Skeletal muscle tissue (tissue), 4 donors: Measurements from ENCODE around the gene DIAPH2. TPM values are rescaled to one million over a fixed set of nuclear protein-coding genes. Genes with fewer than 3 reads are reported as not detected.

Source experiments
- H3K27ac ChIP-seq: one replicate; pipeline ENCODE4 v1.7.0; 2013; ENCODE audit warnings: mild to moderate bottlenecking, low read depth, low read length, inconsistent platforms
- H3K27me3 ChIP-seq, 3 donors: one replicate each; pipeline ENCODE4 v1.7.0; 2013; ENCODE audit warnings: low read length in 3 of 3; ENCODE audit not compliant: control insufficient read depth in 3 of 3, insufficient read depth in 3 of 3
- H3K36me3 ChIP-seq, 3 donors: one replicate each; pipeline ENCODE4 v1.7.0; 2013; ENCODE audit warnings: low read length in 3 of 3; ENCODE audit not compliant: control insufficient read depth in 3 of 3, insufficient read depth in 3 of 3
- H3K4me1 ChIP-seq, 3 donors: one replicate each; pipeline ENCODE4 v1.7.0; 2013; ENCODE audit warnings: low read length in 3 of 3, mild to moderate bottlenecking in 3 of 3; ENCODE audit not compliant: control insufficient read depth in 3 of 3, insufficient read depth in 3 of 3
- H3K4me3 ChIP-seq, 3 donors: one replicate each; pipeline ENCODE4 v1.7.0; 2013; ENCODE audit warnings: low read length in 3 of 3
- H3K9ac ChIP-seq, 3 donors: one replicate each; pipeline ENCODE4 v1.7.0; 2013; ENCODE audit warnings: low read length in 3 of 3, mild to moderate bottlenecking in 3 of 3, moderate library complexity in 2 of 3, low read depth in 1 of 3
- H3K9me3 ChIP-seq, 3 donors: one replicate each; pipeline ENCODE4 v1.7.0; 2013; ENCODE audit warnings: low read length in 3 of 3; ENCODE audit not compliant: control insufficient read depth in 3 of 3
- total RNA-seq: library from RNA; depleted of rRNA; stranded (reverse); fragments of >200 nt; gene quantifications from one replicate; pipeline ENCODE4 v1.2.3, GENCODE V29; 2014
- donor health status: Osteomylitis.

Gene DIAPH2
- total RNA-seq, 1 donor from 2014 or later: 12.0 TPM

- Histone ChIP-seq H3K27me3 (no peaks in the 10 kb centered on the region), H3K36me3 (no peaks in the 10 kb centered on the region), H3K27ac (no peak overlapping the region), H3K9me3 (no peaks in the 10 kb centered on the region), H3K4me3 (no peak overlapping the region), H3K4me1 (no peaks in the 10 kb centered on the region), H3K9ac (no peak overlapping the region)
These were observed 316.2 kb downstream of the DIAPH2 start for GRCh38 chrX:97000682-97001368.

DNA sequence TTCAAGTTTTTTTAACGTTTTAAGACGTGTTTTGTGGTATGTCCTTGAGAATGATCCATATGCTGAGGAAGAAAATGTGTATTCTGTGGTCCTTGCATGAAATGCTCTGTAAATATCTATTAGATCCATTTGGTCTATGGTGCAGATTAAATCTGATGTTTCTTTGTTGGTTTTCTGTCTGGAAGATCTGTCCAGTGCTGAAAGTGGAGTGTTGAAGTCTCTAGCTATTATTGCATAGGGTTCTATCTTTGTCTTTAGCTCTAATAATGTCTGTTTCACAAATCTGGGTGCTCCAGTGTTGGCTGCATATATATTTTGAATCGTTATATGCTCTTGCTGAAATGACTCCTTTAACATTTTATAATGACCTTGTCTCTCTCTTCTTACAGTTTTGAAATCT is 321.5 kb downstream of the DIAPH2 start:
- H3K27me3 ChIP-seq: peaks cover 0 to 8% (median 0%) of the 10 kb centered on the region in 3 donors
- H3K27ac ChIP-seq: no peak overlapping the region
- H3K9ac ChIP-seq: no peak overlapping the region
- H3K36me3 ChIP-seq: peaks cover 0 to 2% (median 0%) of the 10 kb centered on the region in 3 donors
- no peak overlapping the region for H3K4me3 ChIP-seq
- H3K9me3 ChIP-seq: no peaks in the 10 kb centered on the region
- peaks cover 0 to 3% (median 0%) of the 10 kb centered on the region in 3 donors for H3K4me1 ChIP-seq

DNA sequence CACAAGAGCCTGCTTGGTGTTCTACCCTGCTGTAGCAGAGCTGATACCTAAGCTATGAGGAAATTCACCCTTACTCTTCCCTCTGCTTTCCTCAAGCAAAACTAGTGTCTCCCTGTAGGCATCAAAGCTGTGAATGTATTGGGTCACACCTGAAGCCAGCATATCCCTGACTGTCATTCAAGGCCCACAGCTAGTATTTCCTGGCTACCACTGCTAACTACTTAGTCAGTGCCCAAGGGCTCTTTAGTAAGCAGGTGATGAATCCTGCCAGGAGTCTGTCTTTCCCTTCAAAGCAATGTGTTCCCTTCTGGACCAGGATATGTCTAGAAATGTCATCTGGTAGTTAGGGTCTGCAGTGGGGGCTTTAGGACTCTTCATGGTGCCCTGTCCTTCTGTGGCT is 324.7 kb downstream of the DIAPH2 start:
- H3K27me3 ChIP-seq: peaks cover 0 to 8% (median 0%) of the 10 kb centered on the region in 3 donors
- H3K36me3 ChIP-seq: peaks cover 0 to 2% (median 0%) of the 10 kb centered on the region in 3 donors
- no peak overlapping the region for H3K27ac ChIP-seq
- no peak overlapping the region for H3K4me3 ChIP-seq
- peaks cover 0 to 3% (median 0%) of the 10 kb centered on the region in 3 donors for H3K4me1 ChIP-seq
- H3K9me3 ChIP-seq: no peaks in the 10 kb centered on the region
- H3K9ac ChIP-seq: no peak overlapping the region

- Histone ChIP-seq H3K4me3 (no peak overlapping the region), H3K9ac (no peak overlapping the region), H3K9me3 (no peaks in the 10 kb centered on the region), H3K27me3 (peaks cover 0 to 8% (median 0%) of the 10 kb centered on the region in 3 donors), H3K27ac (no peak overlapping the region), H3K36me3 (peaks cover 0 to 2% (median 0%) of the 10 kb centered on the region in 3 donors), H3K4me1 (peaks cover 0 to 3% (median 0%) of the 10 kb centered on the region in 3 donors)
These were observed 326.9 kb downstream of the DIAPH2 start for GRCh38 chrX:97011540-97011939.

DNA sequence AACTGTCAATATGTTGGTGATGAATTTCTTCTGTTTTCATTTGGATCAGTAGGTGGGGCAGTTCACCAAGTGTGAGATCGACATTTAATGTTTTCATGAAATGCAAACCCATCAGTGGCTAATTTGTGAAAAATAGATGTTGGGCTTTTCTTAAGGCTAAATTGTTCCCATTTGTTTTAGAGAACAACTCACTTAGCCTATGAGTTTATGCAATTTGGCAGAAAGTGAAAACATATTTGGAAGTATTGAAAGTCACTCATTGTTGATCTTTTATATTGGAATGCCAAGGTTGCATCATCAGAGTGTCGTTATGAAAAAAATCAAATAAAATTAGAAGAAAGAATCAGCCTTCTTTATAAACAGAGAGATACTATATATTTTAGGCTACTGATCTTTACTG is 331.5 kb downstream of the DIAPH2 start:
- H3K36me3 ChIP-seq: no peaks in the 10 kb centered on the region

DNA sequence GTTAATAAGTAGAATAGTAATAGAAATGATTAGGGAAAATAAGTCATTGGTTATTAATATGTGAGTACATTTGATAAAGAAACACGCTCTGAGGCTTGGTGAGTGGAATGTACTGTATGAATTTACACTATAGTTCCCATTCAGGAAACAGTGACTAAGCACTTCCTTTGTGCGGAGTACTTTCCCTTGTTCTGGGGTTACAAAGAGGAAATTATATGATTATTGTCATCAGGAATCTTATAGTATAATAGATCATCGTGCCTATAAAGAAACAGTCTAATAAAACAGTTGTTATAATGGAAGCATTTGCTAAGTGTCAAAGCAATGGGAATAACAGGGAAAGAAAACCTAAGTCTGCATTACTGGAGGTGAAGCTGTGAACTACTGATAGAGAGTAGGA is 337.0 kb downstream of the DIAPH2 start:
- H3K9ac ChIP-seq: no peak overlapping the region
- H3K27me3 ChIP-seq: peaks cover 0 to under 1% (median 0%) of the 10 kb centered on the region in 3 donors
- no peaks in the 10 kb centered on the region for H3K4me1 ChIP-seq
- H3K27ac ChIP-seq: no peak overlapping the region
- no peak overlapping the region for H3K4me3 ChIP-seq
- H3K36me3 ChIP-seq: no peaks in the 10 kb centered on the region
- no peaks in the 10 kb centered on the region for H3K9me3 ChIP-seq

More for the DNA sequence above, 331.5 kb downstream of the DIAPH2 start:
- no peak overlapping the region for H3K4me3 ChIP-seq
- no peak overlapping the region for H3K27ac ChIP-seq
- H3K4me1 ChIP-seq: no peaks in the 10 kb centered on the region
- no peaks in the 10 kb centered on the region for H3K9me3 ChIP-seq
- no peak overlapping the region for H3K9ac ChIP-seq
- H3K27me3 ChIP-seq: peaks cover 0 to 2% (median 0%) of the 10 kb centered on the region in 3 donors

DNA sequence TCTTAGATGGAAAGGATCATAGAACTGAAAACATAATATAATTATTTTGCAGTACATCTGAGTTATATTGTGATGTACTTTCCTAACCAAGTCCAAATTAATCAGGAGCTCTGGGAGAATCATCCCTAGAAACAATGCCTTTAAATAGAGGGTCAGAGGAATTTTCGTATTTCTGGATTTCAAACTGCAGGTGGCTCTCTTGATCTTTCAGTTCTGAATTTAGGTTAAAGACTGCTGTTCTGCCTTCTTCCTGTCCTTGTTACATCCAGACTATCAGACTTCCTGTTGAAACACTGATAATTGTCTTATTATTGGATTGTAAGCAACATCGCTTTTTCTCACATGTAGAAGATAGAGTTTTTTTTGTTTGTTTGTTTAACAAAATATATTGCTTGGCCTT is 341.8 kb downstream of the DIAPH2 start:
- H3K27me3 ChIP-seq: no peaks in the 10 kb centered on the region
- no peaks in the 10 kb centered on the region for H3K4me1 ChIP-seq
- no peak overlapping the region for H3K9ac ChIP-seq

DNA sequence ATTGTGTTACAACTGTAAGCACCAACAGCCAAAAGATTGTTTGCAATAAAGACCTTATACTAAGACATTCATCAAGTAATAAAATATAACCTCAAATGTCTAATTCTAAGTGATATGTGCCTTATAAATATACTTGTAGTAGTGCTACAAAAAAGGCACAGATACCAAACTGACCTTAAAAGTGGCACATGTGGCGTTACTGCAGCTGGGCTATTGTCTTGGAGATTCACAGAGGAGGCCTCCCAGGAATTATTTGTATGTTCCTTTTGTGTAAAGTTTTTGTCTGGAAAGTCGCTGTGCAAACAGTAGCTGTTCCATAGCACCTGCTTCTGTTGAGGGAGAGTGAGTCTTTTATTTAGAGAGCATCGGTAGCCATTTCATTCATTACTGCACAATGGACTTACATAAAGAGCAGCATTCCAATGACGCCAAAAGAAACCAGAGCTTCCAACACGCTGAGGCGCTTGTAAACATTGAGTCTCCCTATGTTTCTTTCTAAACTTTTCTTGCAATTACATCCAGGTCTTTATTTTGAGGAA is 342.8 kb downstream of the DIAPH2 start:
- no peak overlapping the region for H3K27ac ChIP-seq
- no peaks in the 10 kb centered on the region for H3K9me3 ChIP-seq
- no peak overlapping the region for H3K9ac ChIP-seq
- no peaks in the 10 kb centered on the region for H3K4me1 ChIP-seq
- H3K4me3 ChIP-seq: no peak overlapping the region
- no peaks in the 10 kb centered on the region for H3K27me3 ChIP-seq
- no peaks in the 10 kb centered on the region for H3K36me3 ChIP-seq

More for the DNA sequence above, 341.8 kb downstream of the DIAPH2 start:
- Histone ChIP-seq H3K4me3 (no peak overlapping the region), H3K36me3 (no peaks in the 10 kb centered on the region), H3K9me3 (no peaks in the 10 kb centered on the region), H3K27ac (no peak overlapping the region)

DNA sequence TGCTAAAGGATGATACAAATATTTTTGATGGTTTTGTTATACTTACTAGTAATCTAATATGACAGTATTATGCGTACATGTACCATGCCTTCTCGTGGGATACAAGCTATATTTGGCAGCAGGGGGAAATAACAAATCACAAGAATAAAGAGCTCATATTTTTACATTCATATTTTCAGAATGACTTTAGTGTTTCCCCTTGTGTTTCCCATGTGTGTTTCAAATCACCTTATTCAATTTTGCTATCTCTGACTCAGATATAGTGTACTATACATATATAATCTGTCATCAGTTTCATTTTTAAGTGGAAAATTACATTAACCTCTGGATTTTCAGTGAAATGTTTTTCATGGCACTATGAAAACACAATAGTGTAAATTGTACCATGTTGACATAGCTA is 345.8 kb downstream of the DIAPH2 start:
- Histone ChIP-seq H3K27ac (no peak overlapping the region), H3K4me1 (no peaks in the 10 kb centered on the region), H3K36me3 (no peaks in the 10 kb centered on the region), H3K4me3 (no peak overlapping the region), H3K27me3 (no peaks in the 10 kb centered on the region), H3K9me3 (no peaks in the 10 kb centered on the region), H3K9ac (no peak overlapping the region)

- Histone ChIP-seq H3K9ac (no peak overlapping the region), H3K27me3 (no peaks in the 10 kb centered on the region), H3K4me1 (no peaks in the 10 kb centered on the region), H3K27ac (no peak overlapping the region), H3K9me3 (no peaks in the 10 kb centered on the region), H3K4me3 (no peak overlapping the region), H3K36me3 (no peaks in the 10 kb centered on the region)
These were observed 346.3 kb downstream of the DIAPH2 start for GRCh38 chrX:97030947-97031346.
